Progenitor cell of endocrine pancreas (in vitro differentiated cells): Measurements from ENCODE around the gene AQP5. TPM values are rescaled to one million over a fixed set of nuclear protein-coding genes. Genes with fewer than 3 reads are reported as not detected.

ENCODE experiments used
- DNase-seq: peaks from one replicate; pipeline ENCODE4 v3.0.0; 2021; ENCODE audit warnings: low spot score; ENCODE audit not compliant: unreplicated experiment
- H3K27ac Mint-ChIP-seq: 2 replicates; pipeline ENCODE4 v1.8.0; 2021; ENCODE audit warnings: mild to moderate bottlenecking, moderate library complexity, mixed read lengths
- H3K27me3 Mint-ChIP-seq: 2 replicates; pipeline ENCODE4 v1.8.0; 2021; ENCODE audit warnings: mixed read lengths
- H3K36me3 Mint-ChIP-seq: 2 replicates; pipeline ENCODE4 v1.8.0; 2022; ENCODE audit warnings: mixed read lengths; ENCODE audit not compliant: insufficient read depth
- H3K4me1 Mint-ChIP-seq: 2 replicates; pipeline ENCODE4 v1.8.0; 2021; ENCODE audit warnings: low read depth, mixed read lengths
- H3K4me3 Mint-ChIP-seq: 2 replicates; pipeline ENCODE4 v1.8.0; 2021; ENCODE audit warnings: low read depth, mild to moderate bottlenecking, moderate library complexity, mixed read lengths
- H3K9me3 Mint-ChIP-seq: 2 replicates; pipeline ENCODE4 v1.8.0; 2021; ENCODE audit warnings: low read depth, mixed read lengths
- total RNA-seq: library from RNA; stranded (reverse); gene quantifications from 2 replicates; pipeline ENCODE4 v1.2.1, GENCODE V29; 2021
- TF ChIP-seq, protein P1 (sequence below): fragments of 200-600 bp; sonication (generic); IDR thresholded peaks from one replicate; pipeline ENCODE4 v1.5.0; 2021; ENCODE audit warnings: antibody characterized with exemption, mild to moderate bottlenecking; ENCODE audit not compliant: unreplicated experiment

The AQP5 gene
- total RNA-seq, 1 donor from 2014 or later, result 1.8 TPM

DNA sequence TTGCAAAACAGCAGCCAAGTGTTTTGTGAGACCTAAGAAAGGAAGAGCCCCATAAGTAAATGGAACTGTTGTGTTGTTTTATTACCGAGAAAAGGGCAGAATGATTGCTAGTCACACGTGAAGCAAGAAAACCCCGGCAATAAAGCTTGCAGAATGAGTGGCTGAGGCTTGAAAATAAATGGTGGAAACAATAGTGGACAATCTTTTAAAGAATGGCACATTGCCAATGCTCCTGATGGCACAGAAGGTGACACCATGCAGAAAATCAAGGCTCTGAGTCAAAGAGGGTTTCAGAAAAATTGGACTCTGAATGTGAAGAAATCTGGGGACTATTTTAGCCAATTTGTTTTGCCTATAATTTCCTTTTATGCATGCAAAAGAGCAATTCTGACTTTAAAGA is 15.2 kb upstream of the AQP5 start:
- TF ChIP-seq, protein P1, sequence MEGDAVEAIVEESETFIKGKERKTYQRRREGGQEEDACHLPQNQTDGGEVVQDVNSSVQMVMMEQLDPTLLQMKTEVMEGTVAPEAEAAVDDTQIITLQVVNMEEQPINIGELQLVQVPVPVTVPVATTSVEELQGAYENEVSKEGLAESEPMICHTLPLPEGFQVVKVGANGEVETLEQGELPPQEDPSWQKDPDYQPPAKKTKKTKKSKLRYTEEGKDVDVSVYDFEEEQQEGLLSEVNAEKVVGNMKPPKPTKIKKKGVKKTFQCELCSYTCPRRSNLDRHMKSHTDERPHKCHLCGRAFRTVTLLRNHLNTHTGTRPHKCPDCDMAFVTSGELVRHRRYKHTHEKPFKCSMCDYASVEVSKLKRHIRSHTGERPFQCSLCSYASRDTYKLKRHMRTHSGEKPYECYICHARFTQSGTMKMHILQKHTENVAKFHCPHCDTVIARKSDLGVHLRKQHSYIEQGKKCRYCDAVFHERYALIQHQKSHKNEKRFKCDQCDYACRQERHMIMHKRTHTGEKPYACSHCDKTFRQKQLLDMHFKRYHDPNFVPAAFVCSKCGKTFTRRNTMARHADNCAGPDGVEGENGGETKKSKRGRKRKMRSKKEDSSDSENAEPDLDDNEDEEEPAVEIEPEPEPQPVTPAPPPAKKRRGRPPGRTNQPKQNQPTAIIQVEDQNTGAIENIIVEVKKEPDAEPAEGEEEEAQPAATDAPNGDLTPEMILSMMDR, result no peak
- no peak overlapping the region for H3K27ac Mint-ChIP-seq
- no peak overlapping the region for H3K4me3 Mint-ChIP-seq
- no peaks in the 10 kb centered on the region for H3K36me3 Mint-ChIP-seq
- no peak for DNase-seq
- peaks cover 29% of the 10 kb centered on the region for H3K4me1 Mint-ChIP-seq
- peaks cover 37% of the 10 kb centered on the region for H3K27me3 Mint-ChIP-seq
- no peaks in the 10 kb centered on the region for H3K9me3 Mint-ChIP-seq

DNA sequence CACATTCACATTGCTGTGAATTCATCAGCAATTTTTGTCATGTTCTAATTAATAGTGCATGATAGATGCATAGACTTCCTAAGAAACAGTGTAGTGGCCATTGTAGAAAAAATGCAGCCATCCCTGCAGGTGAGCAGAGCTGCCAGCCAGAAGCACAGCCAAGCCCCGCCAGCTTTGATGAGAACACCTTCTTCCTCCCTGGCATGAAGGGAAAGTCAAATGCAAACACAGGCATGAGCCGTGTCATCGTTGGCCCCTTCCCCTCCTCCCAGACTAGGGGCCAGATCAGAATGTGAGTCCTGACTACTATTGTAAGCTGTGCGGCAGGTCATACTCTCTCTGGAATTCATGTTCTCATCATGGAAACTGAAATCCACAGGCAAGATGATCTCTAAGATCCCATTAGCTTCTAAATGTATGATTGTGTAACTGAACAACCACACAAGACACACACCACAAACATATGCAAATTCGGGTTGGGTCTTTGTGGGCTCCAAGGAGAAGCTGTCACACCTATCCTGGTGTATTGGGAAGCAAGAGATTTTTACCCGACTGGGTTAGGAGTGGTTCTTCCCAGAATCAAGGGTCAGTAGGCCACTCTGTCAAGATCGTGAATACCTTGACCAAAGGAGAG is 14.0 kb upstream of the AQP5 start:
- no peak for DNase-seq
- peaks cover 31% of the 10 kb centered on the region for H3K27me3 Mint-ChIP-seq
- no peaks in the 10 kb centered on the region for H3K36me3 Mint-ChIP-seq
- no peaks in the 10 kb centered on the region for H3K9me3 Mint-ChIP-seq
- no peak overlapping the region for H3K27ac Mint-ChIP-seq
- TF ChIP-seq, protein P1, result no peak
- no peak overlapping the region for H3K4me3 Mint-ChIP-seq
- peaks cover 29% of the 10 kb centered on the region for H3K4me1 Mint-ChIP-seq

- H3K27me3 Mint-ChIP-seq, result peaks cover 28% of the 10 kb centered on the region
- H3K27ac Mint-ChIP-seq, result no peak overlapping the region
- no peak for DNase-seq
- H3K36me3 Mint-ChIP-seq, result no peaks in the 10 kb centered on the region
- TF ChIP-seq, protein P1, result no peak
- H3K9me3 Mint-ChIP-seq, result no peaks in the 10 kb centered on the region
- peaks cover 25% of the 10 kb centered on the region for H3K4me1 Mint-ChIP-seq
- no peak overlapping the region for H3K4me3 Mint-ChIP-seq
Observed at GRCh38 chr12:49948866-49949845, 12.5 kb upstream of the AQP5 start.

GRCh38 chr12:49949866-49950265 is 11.8 kb upstream of the AQP5 start:
- Mint-ChIP-seq H3K4me1 (peaks cover 23% of the 10 kb centered on the region), H3K9me3 (no peaks in the 10 kb centered on the region), H3K36me3 (no peaks in the 10 kb centered on the region), H3K4me3 (no peak overlapping the region), H3K27ac (no peak overlapping the region), H3K27me3 (peaks cover 29% of the 10 kb centered on the region)
- DNase-seq, result no peak
- TF ChIP-seq, protein P1, result no peak

GRCh38 chr12:49950273-49951251 is 11.1 kb upstream of the AQP5 start, which contains the start of gene AQP2:
Gene AQP2 (plus strand): TSS chr12:49950737. CDS start chr12:49950831, 94 bp downstream.
- Mint-ChIP-seq H3K4me3 (no peak within 1 kb of the TSS), H3K27me3 (peaks cover 24% of the 10 kb centered on the region), H3K27ac (no peak within 1 kb of the TSS), H3K9me3 (no peaks in the 10 kb centered on the region), H3K4me1 (peaks cover 19% of the 10 kb centered on the region), H3K36me3 (no peaks in the 10 kb centered on the region)
- no peak for DNase-seq
- TF ChIP-seq, protein P1, result no peak
